Panc1 (cell line): ENCODE results near the gene LSM2. TPM values are rescaled to one million over a fixed set of nuclear protein-coding genes. Genes with fewer than 3 reads are reported as not detected.
A peak's percentile ranks its signal among the peaks of the same experiment; 100 is the strongest.

Experiments used
- ATAC-seq: fragments of 200-7000 bp; cut with Tn5 transposase; 2 replicates; pipeline ENCODE4 v1.9.1; 2020; ENCODE audit warnings: mild to moderate bottlenecking, moderate library complexity
- BruUV-seq: library from RNA; stranded (reverse); fragments of 400-500 nt; replicated peaks from 2 replicates; lab custom pipeline; 2021; lab: Mats Ljungman, UMichigan
- CTCF ChIA-PET: fragments of 300-600 bp; sonication (Branson Sonifier 250); formaldehyde crosslinking; loops from one replicate; lab custom pipeline; 2022; ENCODE audit warnings: antibody characterized with exemption; lab: Charles Lee
- POLR2A ChIA-PET: fragments of 300-600 bp; sonication (Branson Sonifier 250); formaldehyde crosslinking; loops from one replicate; lab custom pipeline; 2022; ENCODE audit warnings: antibody characterized with exemption; lab: Charles Lee
- DNase-seq: peaks from one replicate; pipeline ENCODE4 v3.0.0-alpha.2; 2010; ENCODE audit warnings: low read depth, low spot score
- H3K27ac ChIP-seq: 2 replicates; pipeline ENCODE4 v1.5.1; 2011; ENCODE audit warnings: mild to moderate bottlenecking, low read length, inconsistent platforms
- H3K27me3 ChIP-seq: fragments of 200-500 bp; sonication (Bioruptor generic); 2 replicates; pipeline ENCODE4 v1.6.0; 2014; ENCODE audit warnings: low read length, inconsistent platforms; ENCODE audit not compliant: control insufficient read depth, insufficient read depth
- H3K36me3 ChIP-seq: fragments of 200-500 bp; sonication (Bioruptor generic); 2 replicates; pipeline ENCODE4 v1.5.1; 2014; ENCODE audit warnings: inconsistent platforms, mild to moderate bottlenecking, low read length, moderate library complexity; ENCODE audit not compliant: control insufficient read depth, insufficient read depth
- H3K4me1 ChIP-seq: 2 replicates; pipeline ENCODE4 v1.5.1; 2011; ENCODE audit warnings: inconsistent platforms, mild to moderate bottlenecking, low read length, moderate library complexity; ENCODE audit not compliant: control insufficient read depth, insufficient read depth
- H3K4me3 ChIP-seq, 2 experiments: 2 replicates each; pipeline ENCODE4 v1.5.1; 2011 to 2012; ENCODE audit warnings: low read depth in 2 of 2, low read length in 2 of 2, mild to moderate bottlenecking in 2 of 2, inconsistent platforms in 1 of 2, moderate library complexity in 1 of 2
- H3K9me3 ChIP-seq: fragments of 200-500 bp; sonication (Bioruptor generic); 2 replicates; pipeline ENCODE4 v1.5.1; 2014; ENCODE audit warnings: low read depth, mild to moderate bottlenecking, inconsistent platforms, low read length, moderate library complexity; ENCODE audit not compliant: control insufficient read depth, insufficient read depth
- POLR2AphosphoS5 ChIP-seq: IDR thresholded peaks from 2 replicates; pipeline ENCODE4 v1.6.1; 2012; ENCODE audit warnings: mild to moderate bottlenecking, low read depth, low read length, moderate library complexity
- SIN3A ChIP-seq: IDR thresholded peaks from 2 replicates; pipeline ENCODE4 v1.6.1; 2012; ENCODE audit warnings: low read depth, mild to moderate bottlenecking, low read length, moderate library complexity, borderline replicate concordance; ENCODE audit not compliant: insufficient read depth
- TCF7L2 ChIP-seq: IDR thresholded peaks from 2 replicates; pipeline ENCODE4 v1.6.1; 2011; ENCODE audit warnings: mild to moderate bottlenecking, low read depth, low read length, inconsistent platforms
- in situ Hi-C: cut with HindIII; loops from 2 replicates; pipeline ENCODE4 v1.10.0; 2016; ENCODE audit warnings: low sequenced_read_pairs, low pct_unique_long_range_greater_than_20kb
- intact Hi-C: fragments of 100-400 bp; cut with micrococcal nuclease; formaldehyde crosslinking; loops from one replicate; pipeline ENCODE4 v1.10.0; 2022; ENCODE audit not compliant: unreplicated experiment
- total RNA-seq: library from RNA; stranded (reverse); gene quantifications from one replicate; pipeline ENCODE4 v1.2.1, GENCODE V29; 2021; ENCODE audit not compliant: unreplicated experiment
- TF ChIP-seq, protein P1 (sequence below), 2 experiments: IDR thresholded peaks; 2 replicates each; pipeline ENCODE4 v1.6.1; 2011 to 2012; ENCODE audit warnings: low read depth in 2 of 2, control low read depth in 1 of 2, low read length in 1 of 2, mild to moderate bottlenecking in 1 of 2, moderate library complexity in 1 of 2; ENCODE audit not compliant: insufficient read depth in 1 of 2
- TF ChIP-seq, protein P2 (sequence below): fragments of 450-650 bp; IDR thresholded peaks from 2 replicates; pipeline ENCODE4 v1.5.1; 2017; ENCODE audit warnings: mild to moderate bottlenecking

LSM2 gene
- total RNA-seq, 1 experiment from 2014 or later, result 89.7 TPM

DNA sequence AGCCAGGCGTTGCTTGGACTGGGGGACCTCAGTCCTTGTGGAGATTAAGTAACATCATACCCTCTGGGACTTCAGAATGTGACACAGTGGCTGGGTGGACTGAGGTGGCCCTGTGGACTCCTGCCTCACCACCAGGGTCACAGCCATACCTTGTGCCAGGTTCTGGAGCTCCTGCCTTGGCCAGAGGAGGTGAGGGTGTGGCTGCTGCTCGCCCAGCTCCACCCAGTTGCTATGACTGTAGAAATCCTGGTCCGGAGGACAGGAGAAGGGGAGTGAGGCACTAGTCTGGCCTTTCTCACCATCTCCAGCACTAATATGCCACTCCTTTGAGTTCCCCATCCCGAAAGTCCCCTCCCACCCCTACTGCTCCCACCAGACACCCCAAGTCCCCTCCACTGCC, 31.6 kb downstream of the LSM2 start:
- in situ Hi-C loops, result no loop called here
- Histone ChIP-seq H3K36me3 (no peaks in the 10 kb centered on the region), H3K27ac (peak overlapping the region; percentile 42), H3K27me3 (no peaks in the 10 kb centered on the region), H3K9me3 (no peaks in the 10 kb centered on the region), H3K4me1 (peaks cover 31% of the 10 kb centered on the region), H3K4me3 (no peak overlapping the region)
- ATAC-seq, result peak; percentile 28; the same call in 1 of the 2 replicates
- no TSS peak for BruUV-seq
- intact Hi-C loops, result loop anchor here (10.0 kb wide), 1 partner anchor 50 kb away; the partner anchor contains the start of gene HSPA1B
- TF ChIP-seq, protein P1, sequence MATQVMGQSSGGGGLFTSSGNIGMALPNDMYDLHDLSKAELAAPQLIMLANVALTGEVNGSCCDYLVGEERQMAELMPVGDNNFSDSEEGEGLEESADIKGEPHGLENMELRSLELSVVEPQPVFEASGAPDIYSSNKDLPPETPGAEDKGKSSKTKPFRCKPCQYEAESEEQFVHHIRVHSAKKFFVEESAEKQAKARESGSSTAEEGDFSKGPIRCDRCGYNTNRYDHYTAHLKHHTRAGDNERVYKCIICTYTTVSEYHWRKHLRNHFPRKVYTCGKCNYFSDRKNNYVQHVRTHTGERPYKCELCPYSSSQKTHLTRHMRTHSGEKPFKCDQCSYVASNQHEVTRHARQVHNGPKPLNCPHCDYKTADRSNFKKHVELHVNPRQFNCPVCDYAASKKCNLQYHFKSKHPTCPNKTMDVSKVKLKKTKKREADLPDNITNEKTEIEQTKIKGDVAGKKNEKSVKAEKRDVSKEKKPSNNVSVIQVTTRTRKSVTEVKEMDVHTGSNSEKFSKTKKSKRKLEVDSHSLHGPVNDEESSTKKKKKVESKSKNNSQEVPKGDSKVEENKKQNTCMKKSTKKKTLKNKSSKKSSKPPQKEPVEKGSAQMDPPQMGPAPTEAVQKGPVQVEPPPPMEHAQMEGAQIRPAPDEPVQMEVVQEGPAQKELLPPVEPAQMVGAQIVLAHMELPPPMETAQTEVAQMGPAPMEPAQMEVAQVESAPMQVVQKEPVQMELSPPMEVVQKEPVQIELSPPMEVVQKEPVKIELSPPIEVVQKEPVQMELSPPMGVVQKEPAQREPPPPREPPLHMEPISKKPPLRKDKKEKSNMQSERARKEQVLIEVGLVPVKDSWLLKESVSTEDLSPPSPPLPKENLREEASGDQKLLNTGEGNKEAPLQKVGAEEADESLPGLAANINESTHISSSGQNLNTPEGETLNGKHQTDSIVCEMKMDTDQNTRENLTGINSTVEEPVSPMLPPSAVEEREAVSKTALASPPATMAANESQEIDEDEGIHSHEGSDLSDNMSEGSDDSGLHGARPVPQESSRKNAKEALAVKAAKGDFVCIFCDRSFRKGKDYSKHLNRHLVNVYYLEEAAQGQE (IDR thresholded peaks at IDR 0.05; ENCODE audit: insufficient read depth in 1 of 2, low read depth in 2 of 2, low read length in 1 of 2), result no peak
- no peak for DNase-seq
- CTCF ChIA-PET, result interaction anchor here (0.6 to 1.2 kb wide), 3 partner anchors 16 to 192 kb away, joined by 3 to 7 read pairs (median 5); no protein-coding TSS in a partner anchor
- POLR2A ChIA-PET, result interaction anchor here (0.5 to 0.7 kb wide), 4 partner anchors 60 to 1543 kb away, joined by 3 to 8 read pairs (median 4); partner anchors contain the start of gene DXO

DNA sequence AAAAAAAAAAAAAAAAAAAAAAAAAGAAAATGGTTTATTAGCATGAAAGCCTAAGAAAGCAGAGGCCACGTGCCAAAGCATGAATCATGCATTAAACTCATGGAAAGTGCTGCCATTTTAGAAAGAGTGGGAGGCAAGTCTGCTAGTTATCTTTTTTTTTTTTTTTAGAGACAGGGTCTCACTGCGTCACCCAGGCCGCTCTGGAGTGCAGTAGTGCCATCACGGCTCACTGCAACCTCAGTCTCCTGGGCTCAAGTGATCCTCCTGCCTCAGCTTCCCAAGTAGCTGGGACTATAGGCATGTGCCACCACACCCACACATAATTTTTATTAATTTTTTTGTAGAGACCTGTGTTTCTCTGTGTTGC, 34.8 kb downstream of the LSM2 start:
- no peaks in the 10 kb centered on the region for H3K36me3 ChIP-seq
- intact Hi-C loops, result loop anchor here (5.0 to 10.0 kb wide), 2 partner anchors 53 to 90 kb away; partner anchors contain the start of genes HSPA1B and LY6G5C
- no peak overlapping the region for H3K4me3 ChIP-seq
- no peak for DNase-seq
- TF ChIP-seq POLR2AphosphoS5 (no peak), TCF7L2 (no peak), SIN3A (no peak)
- TF ChIP-seq, protein P2, sequence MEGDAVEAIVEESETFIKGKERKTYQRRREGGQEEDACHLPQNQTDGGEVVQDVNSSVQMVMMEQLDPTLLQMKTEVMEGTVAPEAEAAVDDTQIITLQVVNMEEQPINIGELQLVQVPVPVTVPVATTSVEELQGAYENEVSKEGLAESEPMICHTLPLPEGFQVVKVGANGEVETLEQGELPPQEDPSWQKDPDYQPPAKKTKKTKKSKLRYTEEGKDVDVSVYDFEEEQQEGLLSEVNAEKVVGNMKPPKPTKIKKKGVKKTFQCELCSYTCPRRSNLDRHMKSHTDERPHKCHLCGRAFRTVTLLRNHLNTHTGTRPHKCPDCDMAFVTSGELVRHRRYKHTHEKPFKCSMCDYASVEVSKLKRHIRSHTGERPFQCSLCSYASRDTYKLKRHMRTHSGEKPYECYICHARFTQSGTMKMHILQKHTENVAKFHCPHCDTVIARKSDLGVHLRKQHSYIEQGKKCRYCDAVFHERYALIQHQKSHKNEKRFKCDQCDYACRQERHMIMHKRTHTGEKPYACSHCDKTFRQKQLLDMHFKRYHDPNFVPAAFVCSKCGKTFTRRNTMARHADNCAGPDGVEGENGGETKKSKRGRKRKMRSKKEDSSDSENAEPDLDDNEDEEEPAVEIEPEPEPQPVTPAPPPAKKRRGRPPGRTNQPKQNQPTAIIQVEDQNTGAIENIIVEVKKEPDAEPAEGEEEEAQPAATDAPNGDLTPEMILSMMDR, result no peak
- TF ChIP-seq, protein P1 (IDR thresholded peaks at IDR 0.05; ENCODE audit: insufficient read depth in 1 of 2, low read depth in 2 of 2, low read length in 1 of 2), result no peak
- H3K27ac ChIP-seq, result no peak overlapping the region
- POLR2A ChIA-PET, result no interaction called here
- BruUV-seq, result no TSS peak
- peaks cover 20% of the 10 kb centered on the region for H3K4me1 ChIP-seq
- ATAC-seq, result no peak
- in situ Hi-C loops, result no loop called here
- CTCF ChIA-PET, result interaction anchor here (0.6 to 1.4 kb wide), 2 partner anchors 19 to 34 kb away, joined by 6 read pairs; partner anchors contain the start of gene LSM2
- no peaks in the 10 kb centered on the region for H3K9me3 ChIP-seq
- H3K27me3 ChIP-seq, result no peaks in the 10 kb centered on the region
